Dendritic cell treated with granulocyte-macrophage colony-stimulating factor and Interleukin-4, amounts not matched to agents 40 ng/mL and 50 ng/mL, for 4 days (primary cell): Measurements from ENCODE around the gene ALMS1.

Experiments
- H3K27ac Mint-ChIP-seq: one replicate; pipeline ENCODE4 v1.8.0; 2022; ENCODE audit warnings: mild to moderate bottlenecking, mixed read lengths
- H3K27me3 Mint-ChIP-seq: one replicate; pipeline ENCODE4 v1.8.0; 2022; ENCODE audit warnings: mild to moderate bottlenecking, mixed read lengths
- H3K36me3 Mint-ChIP-seq: one replicate; pipeline ENCODE4 v1.8.0; 2022; ENCODE audit warnings: low read depth, mixed read lengths
- H3K4me1 Mint-ChIP-seq: one replicate; pipeline ENCODE4 v1.8.0; 2022; ENCODE audit warnings: low read depth, mixed read lengths
- H3K4me3 Mint-ChIP-seq: one replicate; pipeline ENCODE4 v1.8.0; 2022; ENCODE audit warnings: mild to moderate bottlenecking, moderate library complexity, mixed read lengths
- H3K9me3 Mint-ChIP-seq: one replicate; pipeline ENCODE4 v1.8.0; 2022; ENCODE audit warnings: mixed read lengths
- intact Hi-C: fragments of 100-400 bp; cut with micrococcal nuclease; formaldehyde crosslinking; loops from one replicate; pipeline ENCODE4 v1.15.0; 2022

ALMS1 gene

DNA sequence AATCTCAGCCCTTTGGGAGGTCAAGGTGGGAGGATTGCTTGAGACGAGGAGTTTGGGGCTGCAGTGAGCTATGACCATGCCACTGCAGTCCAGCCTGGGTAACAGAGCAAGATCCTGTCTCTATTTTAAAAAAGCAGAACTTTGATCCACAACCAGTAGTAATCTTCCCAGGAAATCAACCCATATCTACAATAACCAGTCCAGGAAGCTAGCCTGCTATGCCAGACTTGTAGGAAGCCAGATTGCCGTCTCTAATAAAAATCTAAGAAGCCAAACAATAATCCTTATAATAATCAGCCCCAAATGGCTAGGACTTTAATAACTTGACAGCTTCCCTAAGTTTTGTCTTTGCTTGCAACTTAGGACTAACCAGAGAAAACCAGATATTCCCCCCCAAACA lies 9.0 kb upstream of the ALMS1 start:
- H3K36me3 Mint-ChIP-seq: no peaks in the 10 kb centered on the region
- no peak overlapping the region for H3K27ac Mint-ChIP-seq
- no peaks in the 10 kb centered on the region for H3K4me1 Mint-ChIP-seq
- peaks cover 10% of the 10 kb centered on the region for H3K9me3 Mint-ChIP-seq
- intact Hi-C loops: no loop called here
- no peak overlapping the region for H3K4me3 Mint-ChIP-seq
- H3K27me3 Mint-ChIP-seq: peaks cover 40% of the 10 kb centered on the region

DNA sequence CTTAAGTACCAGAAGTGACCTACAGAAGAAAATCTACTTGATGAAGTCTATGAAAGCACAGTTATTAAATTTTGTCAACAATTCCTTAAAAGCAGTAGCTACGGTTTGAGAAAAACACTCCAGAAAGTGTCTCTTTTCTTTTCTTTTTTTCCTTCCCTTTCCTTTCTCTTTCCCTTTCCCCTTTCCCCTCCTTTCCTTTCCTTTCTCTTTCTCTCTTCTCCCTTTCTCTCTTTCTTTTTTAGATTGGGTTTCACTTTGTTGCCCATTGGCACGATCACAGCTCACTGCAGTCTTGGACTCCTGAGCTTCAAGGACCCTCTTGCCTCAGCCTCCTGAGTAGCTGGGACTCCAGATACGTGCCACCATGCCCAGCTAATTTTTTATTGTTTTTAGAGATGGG lies 2.6 kb upstream of the ALMS1 start:
- no peak overlapping the region for H3K4me3 Mint-ChIP-seq
- intact Hi-C loops: no loop called here
- H3K27me3 Mint-ChIP-seq: peaks cover 28% of the 10 kb centered on the region
- no peak overlapping the region for H3K27ac Mint-ChIP-seq
- H3K9me3 Mint-ChIP-seq: no peaks in the 10 kb centered on the region
- H3K36me3 Mint-ChIP-seq: peaks cover 12% of the 10 kb centered on the region
- peaks cover 18% of the 10 kb centered on the region for H3K4me1 Mint-ChIP-seq

DNA sequence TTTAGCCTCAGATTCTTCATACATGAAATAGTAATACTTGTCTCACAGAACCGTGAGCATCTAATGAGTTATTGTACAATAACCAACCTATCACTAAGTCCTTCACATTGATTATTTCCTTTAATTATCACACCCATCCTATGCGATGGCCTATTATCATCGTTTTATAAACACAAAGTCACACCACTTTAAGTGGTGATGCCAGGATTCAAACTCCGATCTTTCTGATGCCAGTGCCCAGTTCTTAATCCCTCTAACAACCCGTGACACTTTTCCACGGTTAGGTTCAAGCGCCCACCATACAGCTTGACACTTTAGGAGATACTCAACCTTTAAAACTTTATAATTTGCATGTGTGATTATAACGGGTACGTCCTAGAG lies 523 bp upstream of the ALMS1 start:
- no peaks in the 10 kb centered on the region for H3K9me3 Mint-ChIP-seq
- intact Hi-C loops: loop anchor here (5.0 kb wide), 3 partner anchors 93 to 313 kb away; partner anchors contain the start of genes CCT7, EGR4, PRADC1 and SFXN5
- H3K27ac Mint-ChIP-seq: peak overlapping the region; percentile 94
- H3K4me1 Mint-ChIP-seq: peaks cover 32% of the 10 kb centered on the region
- peaks cover 20% of the 10 kb centered on the region for H3K27me3 Mint-ChIP-seq
- peaks cover 12% of the 10 kb centered on the region for H3K36me3 Mint-ChIP-seq
- peak overlapping the region; percentile 92 for H3K4me3 Mint-ChIP-seq

GRCh38 chr2:73386342-73386868 lies 769 bp downstream of the ALMS1 start:
- peaks cover 12% of the 10 kb centered on the region for H3K27me3 Mint-ChIP-seq
- peaks cover 18% of the 10 kb centered on the region for H3K36me3 Mint-ChIP-seq
- no peaks in the 10 kb centered on the region for H3K9me3 Mint-ChIP-seq
- peak overlapping the region; percentile 92 for H3K4me3 Mint-ChIP-seq
- H3K4me1 Mint-ChIP-seq: peaks cover 39% of the 10 kb centered on the region
- H3K27ac Mint-ChIP-seq: peak overlapping the region; percentile 94
- intact Hi-C loops: loop anchor here (5.0 kb wide), 3 partner anchors 94 to 314 kb away; partner anchors contain the start of genes CCT7, EGR4, PRADC1 and SFXN5

GRCh38 chr2:73386894-73387636 lies 1.4 kb downstream of the ALMS1 start:
- H3K4me3 Mint-ChIP-seq: peak overlapping the region; percentile 92
- H3K9me3 Mint-ChIP-seq: no peaks in the 10 kb centered on the region
- peaks cover 46% of the 10 kb centered on the region for H3K4me1 Mint-ChIP-seq
- H3K27me3 Mint-ChIP-seq: peaks cover 8% of the 10 kb centered on the region
- H3K36me3 Mint-ChIP-seq: peaks cover 18% of the 10 kb centered on the region
- peak overlapping the region; percentile 94 for H3K27ac Mint-ChIP-seq
- intact Hi-C loops: loop anchor here (5.0 kb wide), 3 partner anchors 95 to 315 kb away; partner anchors contain the start of genes CCT7, EGR4, PRADC1 and SFXN5

DNA sequence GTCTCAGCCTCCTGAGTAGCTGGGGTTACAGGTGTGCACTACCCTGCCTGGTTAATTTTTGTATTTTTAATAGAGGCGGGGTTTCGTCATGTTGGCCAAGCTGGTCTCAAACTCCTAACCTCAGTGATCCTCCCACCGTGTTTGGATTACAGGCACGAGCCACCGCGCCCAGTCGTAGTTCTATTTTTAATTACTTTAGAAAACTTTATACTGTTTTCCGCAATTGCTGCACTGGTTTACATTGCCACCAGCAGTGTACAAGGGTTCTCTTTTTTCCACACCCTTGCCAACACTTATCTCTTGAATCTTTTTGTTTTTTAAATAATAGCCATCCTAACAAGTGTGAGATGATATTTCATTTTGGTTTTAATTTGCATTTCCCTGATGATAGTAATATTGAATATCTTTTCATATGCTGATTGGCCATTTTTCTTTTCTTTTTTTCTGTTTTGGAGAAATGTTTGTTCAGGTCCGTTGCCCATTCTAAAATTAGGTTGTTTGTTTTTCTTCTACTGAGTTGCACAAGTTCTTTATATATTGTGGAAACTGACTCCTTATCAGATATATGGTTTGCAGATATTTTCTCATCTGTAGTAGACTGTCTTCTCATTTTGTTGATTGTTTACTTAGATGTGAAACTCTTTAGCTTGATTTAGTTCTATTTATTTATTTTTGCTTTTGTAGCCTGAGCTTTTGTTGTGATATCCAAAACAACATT lies 16.9 kb downstream of the ALMS1 start:
- H3K36me3 Mint-ChIP-seq: peaks cover 63% of the 10 kb centered on the region
- H3K9me3 Mint-ChIP-seq: peaks cover 51% of the 10 kb centered on the region

DNA sequence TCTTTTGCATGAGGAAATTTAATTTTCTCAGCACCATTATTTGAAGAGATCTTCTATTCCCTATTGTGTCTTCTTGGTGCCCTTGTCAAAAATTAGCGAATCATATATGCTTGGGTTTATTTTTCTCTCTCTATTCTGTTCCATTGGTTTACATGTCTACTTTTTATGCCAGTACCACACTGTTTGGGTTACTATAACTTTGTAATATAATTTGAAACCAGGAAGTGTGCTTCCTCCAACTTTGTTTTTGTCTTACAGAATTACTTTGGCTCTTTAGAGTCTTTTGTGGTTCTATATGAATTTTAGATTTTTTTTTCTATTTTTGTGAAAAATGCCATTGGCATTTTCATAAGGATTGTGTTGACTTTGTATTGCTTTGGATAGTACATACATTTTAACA lies 17.6 kb downstream of the ALMS1 start:
- peaks cover 47% of the 10 kb centered on the region for H3K9me3 Mint-ChIP-seq
- no peak overlapping the region for H3K4me3 Mint-ChIP-seq
- H3K27me3 Mint-ChIP-seq: no peaks in the 10 kb centered on the region
- no peak overlapping the region for H3K27ac Mint-ChIP-seq
- peaks cover 63% of the 10 kb centered on the region for H3K36me3 Mint-ChIP-seq
- no peaks in the 10 kb centered on the region for H3K4me1 Mint-ChIP-seq
- intact Hi-C loops: no loop called here

More for the DNA sequence above, 16.9 kb downstream of the ALMS1 start:
- H3K27ac Mint-ChIP-seq: no peak overlapping the region
- no peak overlapping the region for H3K4me3 Mint-ChIP-seq
- no peaks in the 10 kb centered on the region for H3K27me3 Mint-ChIP-seq
- no peaks in the 10 kb centered on the region for H3K4me1 Mint-ChIP-seq
- intact Hi-C loops: no loop called here

- Mint-ChIP-seq H3K9me3 (peaks cover 35% of the 10 kb centered on the region), H3K4me1 (no peaks in the 10 kb centered on the region), H3K36me3 (peaks cover 56% of the 10 kb centered on the region), H3K27ac (no peak overlapping the region), H3K4me3 (no peak overlapping the region), H3K27me3 (no peaks in the 10 kb centered on the region)
- intact Hi-C loops: no loop called here
These were observed 18.8 kb downstream of the ALMS1 start for GRCh38 chr2:73404409-73404808.

GRCh38 chr2:73406996-73407395 lies 21.4 kb downstream of the ALMS1 start:
- peaks cover 54% of the 10 kb centered on the region for H3K36me3 Mint-ChIP-seq

DNA sequence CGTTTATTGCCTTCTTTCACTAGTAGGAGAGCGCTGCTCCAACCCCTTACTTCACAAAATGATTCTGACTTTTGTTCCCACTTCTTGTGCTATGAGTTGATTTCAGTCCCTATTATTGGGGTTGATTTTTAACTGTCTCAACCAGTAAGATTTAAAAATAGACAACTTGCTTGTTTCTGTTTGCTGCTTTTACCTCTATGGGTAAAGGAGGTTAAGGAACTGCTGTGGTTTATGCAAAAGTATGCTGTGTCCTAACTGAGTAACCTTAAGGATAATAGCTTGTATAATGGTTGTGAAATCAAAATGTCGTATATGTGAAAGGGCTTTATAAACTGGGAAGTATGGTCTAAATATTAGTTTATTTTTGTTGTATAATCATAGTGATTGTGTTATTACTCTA lies 22.6 kb downstream of the ALMS1 start:
- intact Hi-C loops: loop anchor here (5.0 kb wide), 1 partner anchor 41 kb away; no protein-coding TSS in a partner anchor
- H3K4me3 Mint-ChIP-seq: no peak overlapping the region
- H3K27me3 Mint-ChIP-seq: no peaks in the 10 kb centered on the region
- H3K27ac Mint-ChIP-seq: no peak overlapping the region
- no peaks in the 10 kb centered on the region for H3K4me1 Mint-ChIP-seq
- H3K36me3 Mint-ChIP-seq: peaks cover 42% of the 10 kb centered on the region
- H3K9me3 Mint-ChIP-seq: peaks cover 15% of the 10 kb centered on the region

More at GRCh38 chr2:73406996-73407395, 21.4 kb downstream of the ALMS1 start:
- intact Hi-C loops: loop anchor here (5.0 kb wide), 1 partner anchor 40 kb away; no protein-coding TSS in a partner anchor
- Mint-ChIP-seq H3K4me1 (no peaks in the 10 kb centered on the region), H3K27ac (no peak overlapping the region), H3K4me3 (no peak overlapping the region), H3K27me3 (no peaks in the 10 kb centered on the region), H3K9me3 (peaks cover 27% of the 10 kb centered on the region)

GRCh38 chr2:73414696-73415095 lies 29.1 kb downstream of the ALMS1 start:
- Mint-ChIP-seq H3K4me1 (no peaks in the 10 kb centered on the region), H3K27ac (no peak overlapping the region), H3K4me3 (no peak overlapping the region), H3K36me3 (peaks cover 21% of the 10 kb centered on the region), H3K9me3 (no peaks in the 10 kb centered on the region), H3K27me3 (no peaks in the 10 kb centered on the region)
- intact Hi-C loops: no loop called here

- H3K4me3 Mint-ChIP-seq: no peak overlapping the region
- no peaks in the 10 kb centered on the region for H3K4me1 Mint-ChIP-seq
- H3K9me3 Mint-ChIP-seq: no peaks in the 10 kb centered on the region
- H3K27me3 Mint-ChIP-seq: no peaks in the 10 kb centered on the region
- H3K36me3 Mint-ChIP-seq: peaks cover 9% of the 10 kb centered on the region
- no peak overlapping the region for H3K27ac Mint-ChIP-seq
- intact Hi-C loops: no loop called here
These were observed 30.3 kb downstream of the ALMS1 start for GRCh38 chr2:73415906-73416305.

- no peaks in the 10 kb centered on the region for H3K9me3 Mint-ChIP-seq
- intact Hi-C loops: no loop called here
- H3K4me3 Mint-ChIP-seq: no peak overlapping the region
- peaks cover 5% of the 10 kb centered on the region for H3K36me3 Mint-ChIP-seq
- no peaks in the 10 kb centered on the region for H3K27me3 Mint-ChIP-seq
- no peaks in the 10 kb centered on the region for H3K4me1 Mint-ChIP-seq
- H3K27ac Mint-ChIP-seq: no peak overlapping the region
These were observed 32.7 kb downstream of the ALMS1 start for GRCh38 chr2:73418343-73418742.

- Mint-ChIP-seq H3K27me3 (no peaks in the 10 kb centered on the region), H3K4me3 (no peak overlapping the region), H3K27ac (no peak overlapping the region), H3K4me1 (no peaks in the 10 kb centered on the region), H3K36me3 (peaks cover 31% of the 10 kb centered on the region), H3K9me3 (no peaks in the 10 kb centered on the region)
- intact Hi-C loops: no loop called here
These were observed 38.3 kb downstream of the ALMS1 start for GRCh38 chr2:73423913-73424312.
